Left ventricle myocardium inferior (tissue), 1 donor: ENCODE results near the gene SERPINB6. TPM values are rescaled to one million over a fixed set of nuclear protein-coding genes. Genes with fewer than 3 reads are reported as not detected.
"Not testable (repeated sequence)": the region's sequence is repeated elsewhere in the genome, so short reads cannot be mapped to it uniquely, and the experiment has no call there.

Source experiments
- DNase-seq: peaks from one replicate; pipeline ENCODE4 v3.0.0-alpha.2; 2020
- H3K27ac ChIP-seq: fragments of 200-600 bp; replicated peaks from 2 replicates; pipeline ENCODE4 v1.8.0; 2021
- H3K27me3 ChIP-seq: fragments of 200-600 bp; 2 replicates; pipeline ENCODE4 v1.8.0; 2021; ENCODE audit warnings: low read depth
- H3K36me3 ChIP-seq: fragments of 200-600 bp; 2 replicates; pipeline ENCODE4 v1.8.0; 2021
- H3K4me1 ChIP-seq: fragments of 200-600 bp; 2 replicates; pipeline ENCODE4 v1.8.0; 2021
- H3K4me3 ChIP-seq: fragments of 200-600 bp; 2 replicates; pipeline ENCODE4 v1.8.0; 2021; ENCODE audit warnings: mild to moderate bottlenecking, moderate library complexity
- H3K9me3 ChIP-seq: fragments of 200-600 bp; replicated peaks from 2 replicates; pipeline ENCODE4 v1.8.0; 2021
- intact Hi-C: fragments of 100-400 bp; cut with micrococcal nuclease; formaldehyde crosslinking; loops from one replicate; pipeline ENCODE4 v1.11.0; 2022
- total RNA-seq: library from RNA; stranded (reverse); fragmentation: NEBNext Ultra II Directional; extraction: Animal tissue kit (Norgen Biotek cat#: 25700); gene quantifications from one replicate; pipeline ENCODE4 v1.2.1, GENCODE V29; 2021
- TF ChIP-seq, protein P1 (sequence below): fragments of 200-600 bp; IDR thresholded peaks from 2 replicates; pipeline ENCODE4 v1.8.0; 2021; ENCODE audit warnings: antibody characterized with exemption, mild to moderate bottlenecking, borderline replicate concordance
- donor health status: DM: no; HTN: yes; CAD: no; lungs with severe emphysema.

Gene SERPINB6
- total RNA-seq, 1 donor from 2014 or later: 233 TPM

DNA sequence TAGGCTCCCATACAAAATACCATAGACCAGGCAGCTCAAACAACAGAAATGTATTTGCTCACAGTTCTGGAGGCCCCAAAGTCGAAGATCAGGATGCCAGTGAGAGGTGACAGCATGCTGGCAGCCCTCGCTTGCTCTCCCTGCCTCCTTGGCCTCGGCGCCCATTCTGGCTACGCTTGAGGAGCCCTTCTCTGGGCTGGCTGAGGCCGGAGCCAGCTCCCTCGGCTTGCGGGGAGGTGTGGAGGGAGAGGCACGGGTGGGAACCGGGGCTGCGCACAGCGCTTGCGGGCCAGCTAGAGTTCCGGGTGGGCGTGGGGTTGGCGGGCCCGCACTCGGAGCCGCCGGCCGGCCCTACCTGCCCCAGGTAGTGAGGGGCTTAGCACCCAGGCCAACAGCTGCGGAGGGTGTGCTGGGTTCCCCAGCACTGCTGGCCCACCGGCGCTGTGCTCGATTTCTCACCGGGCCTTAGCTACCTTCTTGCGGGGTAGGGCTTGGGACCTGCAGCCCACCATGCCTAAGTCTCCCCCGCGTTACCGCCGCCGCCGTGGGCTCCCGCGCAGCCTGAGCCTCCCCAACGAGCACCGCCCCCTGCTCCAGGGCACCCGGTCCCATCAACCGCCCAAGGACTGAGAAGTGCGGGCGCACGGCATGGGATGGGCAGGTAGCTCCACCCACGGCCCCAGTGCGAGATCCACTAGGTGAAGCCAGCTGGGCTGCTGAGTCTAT is 35.6 kb downstream of the SERPINB6 start:
- intact Hi-C loops: no loop called here
- no peaks in the 10 kb centered on the region for H3K27me3 ChIP-seq
- H3K36me3 ChIP-seq: no peaks in the 10 kb centered on the region
- TF ChIP-seq, protein P1, sequence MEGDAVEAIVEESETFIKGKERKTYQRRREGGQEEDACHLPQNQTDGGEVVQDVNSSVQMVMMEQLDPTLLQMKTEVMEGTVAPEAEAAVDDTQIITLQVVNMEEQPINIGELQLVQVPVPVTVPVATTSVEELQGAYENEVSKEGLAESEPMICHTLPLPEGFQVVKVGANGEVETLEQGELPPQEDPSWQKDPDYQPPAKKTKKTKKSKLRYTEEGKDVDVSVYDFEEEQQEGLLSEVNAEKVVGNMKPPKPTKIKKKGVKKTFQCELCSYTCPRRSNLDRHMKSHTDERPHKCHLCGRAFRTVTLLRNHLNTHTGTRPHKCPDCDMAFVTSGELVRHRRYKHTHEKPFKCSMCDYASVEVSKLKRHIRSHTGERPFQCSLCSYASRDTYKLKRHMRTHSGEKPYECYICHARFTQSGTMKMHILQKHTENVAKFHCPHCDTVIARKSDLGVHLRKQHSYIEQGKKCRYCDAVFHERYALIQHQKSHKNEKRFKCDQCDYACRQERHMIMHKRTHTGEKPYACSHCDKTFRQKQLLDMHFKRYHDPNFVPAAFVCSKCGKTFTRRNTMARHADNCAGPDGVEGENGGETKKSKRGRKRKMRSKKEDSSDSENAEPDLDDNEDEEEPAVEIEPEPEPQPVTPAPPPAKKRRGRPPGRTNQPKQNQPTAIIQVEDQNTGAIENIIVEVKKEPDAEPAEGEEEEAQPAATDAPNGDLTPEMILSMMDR: no peak
- no peak overlapping the region for H3K27ac ChIP-seq
- H3K4me1 ChIP-seq: peaks cover 29% of the 10 kb centered on the region
- no peaks in the 10 kb centered on the region for H3K9me3 ChIP-seq
- H3K4me3 ChIP-seq: no peak overlapping the region
- DNase-seq: no peak

DNA sequence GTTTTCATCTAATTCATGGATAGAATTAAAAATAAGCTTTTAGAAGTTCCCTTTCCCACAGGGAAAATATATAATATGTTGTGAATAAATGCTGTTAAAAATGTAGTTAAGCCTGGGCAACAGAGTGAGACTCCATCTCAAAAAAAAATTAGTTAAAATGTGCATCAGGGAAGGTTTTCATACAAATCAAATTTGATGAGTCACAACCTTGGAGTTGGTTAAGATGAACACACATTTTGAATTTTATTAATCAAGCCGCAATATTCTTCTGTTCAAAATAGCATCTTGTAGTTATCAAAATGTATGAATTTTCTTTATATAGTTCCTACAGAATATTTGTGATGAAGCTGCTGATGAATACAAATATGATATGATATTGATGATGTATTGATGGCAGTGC is 37.3 kb downstream of the SERPINB6 start:
- Histone ChIP-seq H3K27ac (no peak overlapping the region), H3K27me3 (no peaks in the 10 kb centered on the region), H3K9me3 (no peaks in the 10 kb centered on the region), H3K4me3 (no peak overlapping the region), H3K36me3 (no peaks in the 10 kb centered on the region), H3K4me1 (peaks cover 25% of the 10 kb centered on the region)
- DNase-seq: no peak
- intact Hi-C loops: loop anchor here (5.0 kb wide), 1 partner anchor 87 kb away; no protein-coding TSS in a partner anchor
- TF ChIP-seq, protein P1: no peak

DNA sequence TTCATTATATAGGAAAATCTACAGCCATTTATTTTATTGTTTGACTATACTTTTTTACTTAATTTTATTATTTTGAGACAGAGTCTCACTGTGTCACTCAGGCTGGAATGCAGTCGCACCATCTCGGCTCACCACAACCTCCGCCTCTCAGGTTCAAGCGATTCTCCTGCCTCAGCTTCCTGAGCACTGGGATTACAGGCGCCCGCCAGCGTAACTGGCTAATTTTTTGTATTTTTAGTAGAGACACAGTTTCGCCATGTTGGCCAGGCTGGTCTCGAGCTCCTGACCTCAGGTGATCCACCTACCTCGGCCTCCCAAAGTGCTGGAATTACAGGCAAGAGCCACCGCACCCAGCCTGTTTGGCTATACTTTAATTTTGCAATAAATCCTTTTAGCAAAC is 38.5 kb downstream of the SERPINB6 start:
- H3K4me1 ChIP-seq: peaks cover 13% of the 10 kb centered on the region
- H3K36me3 ChIP-seq, H3K9me3 ChIP-seq, H3K27me3 ChIP-seq, H3K4me3 ChIP-seq, DNase-seq: not testable (repeated sequence)
- peak overlapping the region; percentile 51 for H3K27ac ChIP-seq
- intact Hi-C loops: loop anchor here (5.0 kb wide), 1 partner anchor 86 kb away; no protein-coding TSS in a partner anchor

DNA sequence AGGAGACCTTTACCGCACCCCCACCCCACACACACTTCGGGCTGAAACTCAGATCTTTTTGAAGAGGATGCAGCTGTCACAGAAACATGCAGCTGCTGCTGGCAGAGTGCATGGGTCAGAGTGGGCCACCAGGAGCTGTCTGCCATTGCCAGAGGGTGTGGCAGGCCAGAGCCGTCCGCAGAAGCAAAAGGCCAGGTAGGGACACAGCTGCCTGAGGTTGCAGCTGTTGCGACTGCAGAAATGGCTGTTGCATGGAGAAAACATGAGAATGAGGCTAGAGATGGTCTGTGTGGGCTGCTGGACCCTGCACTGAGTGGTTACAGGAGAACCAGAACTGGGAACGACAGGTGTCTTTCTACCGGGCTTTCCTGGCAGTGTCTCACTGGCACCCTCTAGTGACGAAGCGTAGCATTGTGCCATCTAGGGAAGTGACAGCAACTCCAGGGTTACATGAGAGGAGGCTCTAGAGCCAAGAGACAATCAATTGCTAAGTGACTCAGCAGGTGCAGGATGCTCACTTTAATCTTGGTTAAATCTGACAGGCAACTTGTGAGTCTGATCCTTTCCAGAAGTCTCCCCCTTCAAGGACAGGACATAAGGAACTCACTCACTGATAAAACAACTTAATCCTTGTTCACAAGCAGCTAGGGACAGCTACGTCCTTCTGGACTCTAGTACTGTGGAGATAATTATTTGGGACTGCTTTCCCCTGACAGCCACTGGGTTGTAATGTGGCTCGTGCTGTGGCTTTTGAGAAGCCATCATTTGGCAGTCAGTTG is 39.2 kb downstream of the SERPINB6 start:
- TF ChIP-seq, protein P1: peak; percentile 99
- Histone ChIP-seq H3K27ac (peak overlapping the region; percentile 51), H3K4me1 (peaks cover 13% of the 10 kb centered on the region)

DNA sequence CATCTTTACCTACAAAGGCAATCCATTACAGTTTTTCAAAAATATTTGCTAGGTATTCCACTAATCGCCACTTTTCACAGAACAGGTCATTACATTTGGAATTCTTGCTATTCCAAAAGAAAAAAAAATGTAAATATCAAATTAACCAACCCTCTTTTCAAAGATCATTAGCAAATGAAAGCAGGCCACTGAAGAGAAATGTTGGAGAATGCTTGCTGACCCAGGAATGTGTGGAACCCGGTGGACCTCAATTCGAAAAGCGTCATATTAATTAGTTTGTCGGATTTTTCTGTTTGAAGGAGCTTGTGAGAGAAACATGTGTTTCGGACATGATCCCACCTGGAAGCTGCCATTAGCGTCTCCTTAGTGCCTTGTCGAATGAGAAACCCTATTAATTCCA is 40.3 kb downstream of the SERPINB6 start:
- no peak for DNase-seq
- Histone ChIP-seq H3K27me3 (no peaks in the 10 kb centered on the region), H3K4me1 (peaks cover 13% of the 10 kb centered on the region), H3K27ac (no peak overlapping the region), H3K9me3 (no peaks in the 10 kb centered on the region), H3K36me3 (no peaks in the 10 kb centered on the region), H3K4me3 (no peak overlapping the region)
- TF ChIP-seq, protein P1: no peak
- intact Hi-C loops: loop anchor here (5.0 kb wide), 1 partner anchor 84 kb away; no protein-coding TSS in a partner anchor

More for the DNA sequence above, 39.2 kb downstream of the SERPINB6 start:
- intact Hi-C loops: loop anchor here (5.0 kb wide), 1 partner anchor 85 kb away; no protein-coding TSS in a partner anchor
- Histone ChIP-seq H3K36me3 (no peaks in the 10 kb centered on the region), H3K9me3 (no peaks in the 10 kb centered on the region), H3K27me3 (no peaks in the 10 kb centered on the region), H3K4me3 (peak overlapping the region; percentile 35)
- peak; percentile 79 for DNase-seq

DNA sequence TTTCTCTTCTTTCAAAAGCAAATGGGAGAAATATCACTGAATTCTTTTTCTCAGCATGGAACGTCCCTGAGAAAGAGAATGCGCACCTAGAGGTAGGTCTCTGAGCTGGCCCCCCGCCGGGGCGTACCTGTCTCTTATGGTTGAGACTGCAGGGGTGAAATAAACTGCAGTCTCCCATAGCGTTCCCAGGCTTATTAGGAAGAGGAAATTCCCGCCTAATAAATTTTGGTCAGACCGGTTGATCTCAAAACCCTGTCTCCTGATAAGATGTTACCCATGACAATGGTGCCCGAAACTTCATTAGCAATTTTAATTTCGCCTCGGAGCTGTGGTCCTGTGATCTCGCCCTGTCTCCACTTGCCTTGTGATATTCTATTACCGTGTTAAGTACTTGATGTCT is 43.4 kb downstream of the SERPINB6 start:
- H3K4me3 ChIP-seq, intact Hi-C loops, H3K27ac ChIP-seq, DNase-seq, H3K27me3 ChIP-seq, H3K9me3 ChIP-seq, H3K36me3 ChIP-seq: not testable (repeated sequence)
- H3K4me1 ChIP-seq: peaks cover 13% of the 10 kb centered on the region

DNA sequence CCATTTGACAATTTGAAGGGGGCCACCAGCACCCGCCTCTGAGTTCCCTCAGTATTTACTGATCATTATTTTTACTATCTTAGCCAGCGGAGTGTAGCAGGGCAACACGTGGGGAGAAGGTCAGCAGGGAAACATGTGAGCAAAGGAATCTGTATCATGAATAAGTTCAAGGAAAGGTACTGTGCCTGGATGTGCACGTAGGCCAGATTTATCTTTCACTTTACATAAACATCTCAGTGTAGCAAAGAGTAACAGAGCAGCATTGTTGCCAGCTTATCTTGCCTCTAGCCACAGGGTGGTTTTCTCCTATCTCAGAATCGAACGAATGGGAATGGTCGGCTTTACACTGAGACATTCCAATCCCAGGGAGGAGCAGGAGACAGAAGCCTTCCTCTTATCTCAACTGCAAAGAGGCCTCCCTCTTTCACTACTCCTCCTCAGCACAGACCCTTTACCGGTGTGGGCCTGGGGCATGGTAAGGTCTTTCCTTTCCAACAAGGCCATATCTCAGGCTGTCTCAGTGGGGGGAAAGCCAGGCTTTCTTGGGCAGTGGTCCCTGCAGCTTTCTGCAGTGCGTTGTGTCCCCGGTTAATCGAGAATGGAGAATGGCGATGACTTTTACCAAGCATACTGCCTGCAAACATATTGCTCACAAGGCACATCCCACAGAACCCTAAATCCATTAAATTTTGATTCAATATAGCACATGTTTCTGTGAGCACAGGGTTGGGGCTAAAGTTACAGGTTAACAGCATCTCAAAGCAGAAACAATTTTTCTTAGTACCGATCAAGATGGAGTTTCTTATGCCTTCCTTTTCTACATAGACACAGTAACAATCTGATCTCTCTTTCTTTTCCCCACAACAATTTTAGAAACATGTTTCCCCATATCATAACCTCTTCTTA is 45.3 kb downstream of the SERPINB6 start:
- H3K4me1 ChIP-seq: peaks cover 10% of the 10 kb centered on the region
- H3K4me3 ChIP-seq, H3K27ac ChIP-seq, intact Hi-C loops, H3K9me3 ChIP-seq, DNase-seq, H3K36me3 ChIP-seq, H3K27me3 ChIP-seq: not testable (repeated sequence)
